HEK293 (cell line): Measurements from ENCODE around the gene LRRC8C.

Source experiments
- YY1 ChIP-seq: fragments of 450-650 bp; formaldehyde crosslinking; IDR thresholded peaks from 2 replicates; pipeline ENCODE4 v1.5.1; 2018; ENCODE audit warnings: missing biosample characterization, missing genetic modification characterization
- ZBTB8A ChIP-seq: fragments of 450-650 bp; formaldehyde crosslinking; IDR thresholded peaks from 2 replicates; pipeline ENCODE4 v1.5.1; 2016; ENCODE audit warnings: missing biosample characterization, missing genetic modification characterization
- ZNF660 ChIP-seq: fragments of 450-650 bp; IDR thresholded peaks from 2 replicates; pipeline ENCODE4 v1.5.1; 2018; ENCODE audit warnings: missing biosample characterization, mild to moderate bottlenecking, missing genetic modification characterization
- ZNF792 ChIP-seq: fragments of 450-650 bp; formaldehyde crosslinking; IDR thresholded peaks from 2 replicates; pipeline ENCODE4 v1.5.1; 2016; ENCODE audit warnings: missing biosample characterization, missing genetic modification characterization

- TF ChIP-seq YY1 (no peak), ZBTB8A (tag by site-specific recombination) (no peak), ZNF660 (tag by site-specific recombination) (no peak), ZNF792 (tag by site-specific recombination) (no peak)
Measured at GRCh38 chr1:89620664-89621063, 12.3 kb upstream of the LRRC8C start.
